EH (cell line): ENCODE results near the gene PLXNC1.
"Not testable (repeated sequence)": the region's sequence is repeated elsewhere in the genome, so short reads cannot be mapped to it uniquely, and the experiment has no call there.

Experiments
- DNase-seq: peaks from one replicate; pipeline ENCODE4 v3.0.0-alpha.2; 2015; ENCODE audit warnings: low read depth

Gene PLXNC1

DNA sequence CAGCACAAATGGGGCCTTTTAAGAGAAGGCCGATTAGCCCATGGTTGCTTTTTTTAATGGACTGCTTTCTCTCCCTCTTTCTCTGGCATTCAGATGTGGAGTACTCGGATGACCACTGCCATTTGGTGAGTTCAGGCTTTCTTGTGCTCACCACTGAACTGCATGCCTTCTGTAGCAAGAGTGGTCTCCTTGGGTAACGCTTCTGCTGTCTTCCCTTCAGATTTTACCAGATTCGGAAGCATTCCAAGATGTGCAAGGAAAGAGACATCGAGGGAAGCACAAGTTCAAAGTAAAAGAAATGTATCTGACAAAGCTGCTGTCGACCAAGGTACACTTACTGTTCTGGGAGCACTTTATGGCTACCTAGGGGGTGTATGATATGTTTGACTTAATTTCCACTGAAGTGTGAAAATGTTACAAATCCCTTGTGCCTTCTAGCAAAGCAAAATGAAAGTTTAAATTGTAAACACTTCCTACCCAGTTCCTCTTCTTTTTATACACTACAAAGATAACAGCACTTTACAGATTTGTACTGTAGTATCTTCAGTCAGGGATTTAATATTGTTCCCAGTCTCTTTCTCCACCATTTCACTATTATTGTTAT is 148.8 kb downstream of the PLXNC1 start:
- no peak for DNase-seq

DNA sequence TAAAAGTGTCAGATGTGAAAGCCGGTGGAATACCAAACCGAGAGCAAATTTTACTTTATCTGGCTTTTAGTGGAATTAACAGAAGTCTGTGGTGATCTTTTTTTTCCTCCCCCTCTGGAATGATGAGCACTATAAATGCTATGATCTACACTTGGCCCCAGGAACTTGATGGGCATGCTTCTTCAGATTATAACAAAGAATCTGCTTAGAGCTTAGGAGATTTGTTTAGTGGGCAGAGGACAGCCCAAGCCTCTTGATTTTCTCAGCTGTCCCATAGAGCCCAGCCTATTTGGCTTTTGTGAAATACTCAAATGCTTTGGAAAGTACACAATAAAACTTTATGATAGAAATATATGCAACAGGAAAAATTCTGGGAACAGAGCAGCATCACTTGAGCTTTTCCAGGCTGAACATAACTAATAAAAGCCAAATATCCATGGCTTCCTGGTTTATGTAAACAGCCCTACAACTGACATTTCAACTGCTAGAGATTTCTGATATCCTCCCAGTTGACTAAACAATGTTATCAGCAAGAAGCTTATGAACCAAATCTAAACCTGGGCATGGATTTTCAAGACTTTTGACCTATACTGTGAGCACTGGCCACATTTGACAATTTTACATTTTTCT is 149.6 kb downstream of the PLXNC1 start:
- peak; percentile 52 for DNase-seq

DNA sequence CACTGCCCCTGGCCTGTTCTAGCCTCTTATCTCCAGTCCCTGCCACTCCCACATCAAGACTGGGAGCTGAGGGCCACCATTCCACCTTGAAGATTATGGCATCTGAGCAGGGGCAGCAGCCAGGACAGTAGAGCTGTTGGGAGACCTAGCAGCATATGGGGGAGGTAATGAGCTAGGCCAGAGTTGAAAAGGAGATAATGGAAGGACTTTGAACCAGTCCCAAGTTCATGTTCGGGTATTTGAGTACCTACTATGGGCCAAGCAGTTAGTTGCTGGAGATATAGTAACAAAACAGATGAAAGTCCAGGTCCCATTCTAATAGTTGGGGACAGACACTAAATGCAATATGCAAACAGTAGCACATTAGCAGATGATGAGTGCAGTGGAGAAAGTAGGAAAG is 151.5 kb downstream of the PLXNC1 start:
- DNase-seq = no peak

DNA sequence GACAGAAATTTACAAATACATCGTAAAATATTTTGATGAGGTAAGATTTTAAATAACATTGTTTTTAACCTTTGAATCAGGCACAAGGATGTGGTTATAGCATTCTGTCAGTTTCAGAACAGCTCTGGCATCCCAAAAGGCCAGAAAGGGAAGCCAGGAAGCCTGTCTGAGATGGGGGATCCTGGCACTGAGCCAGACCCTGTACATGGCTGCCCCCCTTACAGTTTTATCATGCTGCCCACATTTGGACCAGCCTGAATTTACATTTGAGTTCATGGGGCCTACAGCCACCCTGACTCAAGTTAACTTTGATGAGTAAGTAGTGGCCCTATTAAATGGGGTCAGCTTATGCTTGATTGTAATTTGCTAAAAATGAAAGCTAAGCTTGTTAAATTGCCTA is 155.6 kb downstream of the PLXNC1 start:
- DNase-seq = peak; percentile 27

DNA sequence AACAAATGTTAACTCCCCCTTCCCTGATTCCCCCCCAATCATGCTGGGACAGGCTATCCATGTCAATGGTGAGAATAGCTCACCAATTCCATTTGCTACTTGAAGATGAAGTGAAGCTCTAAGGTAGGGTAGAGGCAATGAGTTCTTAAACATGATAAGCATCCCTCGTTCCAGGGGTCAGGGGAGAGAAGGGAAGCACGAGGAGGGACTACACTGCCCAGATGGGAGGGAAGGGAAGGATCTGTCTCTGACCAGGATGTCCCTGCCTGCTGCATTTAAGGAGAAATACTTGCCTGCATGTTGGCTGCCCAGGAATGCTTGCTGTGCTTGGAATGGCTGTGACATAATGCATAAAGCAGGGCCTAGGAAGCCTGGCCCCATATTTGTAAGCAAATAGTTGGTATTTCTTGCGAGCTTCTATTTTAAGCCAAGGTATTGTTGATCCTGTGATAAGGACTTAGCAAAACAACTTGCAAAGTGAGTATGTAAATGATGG is 156.2 kb downstream of the PLXNC1 start:
- DNase-seq = peak; percentile 94

DNA sequence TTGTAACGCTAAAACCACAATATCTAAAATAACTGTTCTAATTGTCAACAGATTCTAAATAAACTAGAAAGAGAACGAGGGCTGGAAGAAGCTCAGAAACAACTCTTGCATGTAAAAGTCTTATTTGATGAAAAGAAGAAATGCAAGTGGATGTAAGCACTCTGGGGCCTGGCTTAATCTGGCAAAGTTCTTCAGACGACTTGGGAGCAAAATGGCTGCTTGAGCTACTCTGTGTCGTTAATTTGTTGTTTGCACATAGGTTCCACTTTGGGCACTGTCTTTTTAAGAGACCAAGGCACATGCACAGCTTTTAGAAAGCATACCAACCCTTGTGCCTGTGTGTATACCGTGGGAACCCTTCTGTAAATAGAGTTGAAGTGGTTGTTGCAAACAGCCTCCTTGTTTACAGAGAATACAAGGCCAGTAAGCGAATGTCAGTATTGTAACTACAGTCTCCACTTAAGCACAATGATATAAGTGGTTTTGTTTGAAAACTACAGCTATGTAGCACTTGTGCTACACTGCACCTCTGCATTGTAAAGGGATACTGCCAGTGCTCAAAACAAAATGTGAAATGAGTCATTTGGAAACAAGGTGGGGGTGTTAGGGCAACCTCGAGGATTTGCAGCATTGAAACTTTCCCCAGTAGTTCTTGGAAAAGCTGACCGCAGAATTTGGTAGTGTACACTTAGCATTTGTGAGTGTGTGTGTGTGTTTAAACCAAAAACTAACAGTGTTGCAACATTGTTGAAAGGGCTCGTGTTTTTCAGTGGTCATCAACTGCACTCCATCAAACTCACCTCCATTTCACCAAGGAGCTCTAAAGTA is 157.0 kb downstream of the PLXNC1 start:
- DNase-seq = peak; percentile 70

DNA sequence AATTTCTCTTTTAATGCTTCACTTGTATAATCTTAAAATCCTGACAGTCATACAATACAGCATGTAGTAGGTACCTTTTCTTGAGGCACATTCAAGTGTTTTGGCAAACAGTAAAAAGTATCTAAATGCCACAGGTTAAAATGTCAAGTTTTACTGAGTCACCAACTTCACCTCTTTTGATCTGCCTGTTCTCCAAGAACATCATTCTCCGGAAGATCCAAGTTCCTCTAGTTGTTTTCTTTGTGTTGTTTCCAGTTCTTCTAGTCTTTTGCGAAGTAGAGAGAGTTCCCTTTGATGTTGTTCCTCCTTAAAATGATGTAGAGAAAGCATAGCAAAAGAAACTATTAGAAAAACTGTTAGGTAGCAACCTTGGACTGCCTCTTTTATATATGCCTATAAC is 160.2 kb downstream of the PLXNC1 start:
- no peak for DNase-seq

DNA sequence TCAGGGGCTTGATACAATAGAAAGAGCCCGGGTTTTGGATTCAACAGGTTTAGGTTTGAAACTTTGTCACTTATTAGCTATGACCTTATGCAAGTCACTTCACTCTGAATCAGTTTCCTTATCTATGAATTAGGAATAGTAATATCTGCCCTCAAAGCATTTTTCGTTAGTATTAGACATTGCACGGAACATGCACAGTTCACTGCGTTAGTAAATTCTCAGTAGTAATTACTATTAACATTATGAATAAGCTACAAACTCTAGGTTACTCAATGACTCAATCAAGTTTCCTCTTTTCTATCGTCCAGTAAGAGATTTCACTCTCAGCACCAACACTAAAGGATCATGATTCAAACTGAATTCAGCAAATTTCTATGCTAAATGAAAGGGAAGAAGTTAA is 161.0 kb downstream of the PLXNC1 start:
- no peak for DNase-seq

DNA sequence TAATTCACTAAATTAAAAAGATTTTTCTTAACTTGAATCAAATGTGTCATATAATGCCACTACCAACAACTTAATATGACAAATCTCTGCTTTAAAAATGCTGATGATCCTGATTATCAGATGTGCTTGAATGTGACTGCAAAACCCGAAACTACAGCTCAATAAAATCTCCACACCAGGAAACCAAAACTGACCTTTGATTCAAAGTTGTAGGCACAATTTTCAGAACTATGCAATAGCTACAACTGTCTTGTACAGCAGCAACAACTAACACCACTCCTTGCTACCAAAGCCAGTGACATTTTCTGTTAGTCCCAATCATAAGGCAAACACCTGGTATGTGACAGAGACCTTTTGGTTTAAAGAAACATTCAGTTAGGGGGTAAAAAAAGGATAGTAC is 164.0 kb downstream of the PLXNC1 start:
- no peak for DNase-seq

DNA sequence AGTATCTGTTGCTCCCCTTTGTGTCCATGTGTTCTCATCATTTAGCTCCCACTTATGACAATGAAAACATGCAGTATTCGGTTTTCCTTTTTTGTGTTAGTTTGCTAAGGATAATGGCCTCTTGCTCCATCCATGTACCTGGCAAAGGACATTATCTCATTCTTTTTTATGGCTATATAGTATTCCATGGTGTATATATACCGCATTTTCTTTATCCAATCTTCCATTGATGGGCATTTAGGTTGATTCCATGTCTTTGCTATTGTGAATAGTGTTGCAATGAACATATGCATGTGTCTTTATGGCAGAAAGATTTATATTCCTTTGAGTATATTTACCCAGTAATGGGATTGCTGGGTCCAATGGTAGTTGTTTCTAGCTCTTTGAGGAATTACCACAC is 168.2 kb downstream of the PLXNC1 start:
- not testable (repeated sequence) for DNase-seq

DNA sequence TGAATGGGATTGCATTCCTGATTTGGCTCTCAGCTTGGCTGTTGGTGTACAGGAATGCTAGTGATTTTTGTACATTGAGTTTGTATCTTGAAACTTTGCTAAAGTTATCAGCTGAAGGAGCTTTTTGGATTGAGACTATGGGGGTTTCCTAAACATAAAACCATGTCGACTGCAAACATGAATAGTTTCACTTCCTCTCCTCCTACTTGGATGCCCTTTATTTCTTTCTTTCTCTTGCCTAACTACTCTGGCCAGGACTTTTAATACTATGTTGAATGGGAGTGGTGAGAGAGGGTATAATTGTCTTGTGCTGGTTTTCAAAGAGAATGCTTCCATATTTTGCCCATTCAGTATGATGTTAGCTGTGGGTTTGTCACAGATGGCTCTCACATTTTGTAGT is 169.8 kb downstream of the PLXNC1 start:
- no peak for DNase-seq

DNA sequence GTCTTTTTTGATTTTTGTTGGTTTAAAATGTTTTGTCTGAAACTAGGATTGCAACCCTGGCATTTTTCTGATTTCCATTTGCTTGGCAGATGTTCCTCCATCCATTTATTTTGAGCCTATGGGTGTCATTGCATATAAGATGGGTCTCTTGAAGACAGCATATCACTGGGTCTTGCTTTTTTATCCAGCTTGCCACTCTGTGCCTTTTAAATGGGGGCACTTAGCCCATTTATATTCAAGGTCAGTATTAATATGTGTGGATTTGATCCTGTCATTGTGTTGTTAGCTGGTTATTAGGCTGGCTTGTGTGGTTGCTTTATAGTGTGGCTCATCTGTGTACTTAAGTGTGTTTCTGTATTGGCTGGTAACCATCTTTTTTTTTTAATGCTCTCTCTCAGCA is 171.7 kb downstream of the PLXNC1 start:
- no peak for DNase-seq

DNA sequence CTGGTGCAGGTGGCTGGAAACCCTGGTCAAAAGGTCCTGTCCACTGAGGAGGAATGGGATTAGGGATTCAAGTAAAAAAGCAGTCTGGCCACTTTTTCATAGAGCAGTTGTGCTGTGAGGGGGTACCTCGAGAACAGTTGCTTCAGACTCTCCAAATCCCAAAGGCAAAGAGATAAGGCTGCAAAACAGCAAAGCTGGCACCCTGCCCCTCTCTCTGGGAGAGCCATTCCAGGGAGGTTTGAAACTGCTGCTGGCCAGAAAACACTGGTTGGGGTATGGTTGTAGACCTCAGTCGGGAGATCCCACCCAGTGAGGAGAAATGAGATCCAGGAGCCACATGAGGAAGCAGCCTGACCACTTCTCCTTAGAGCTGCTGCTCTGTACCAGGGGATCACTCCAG is 174.0 kb downstream of the PLXNC1 start:
- no peak for DNase-seq

DNA sequence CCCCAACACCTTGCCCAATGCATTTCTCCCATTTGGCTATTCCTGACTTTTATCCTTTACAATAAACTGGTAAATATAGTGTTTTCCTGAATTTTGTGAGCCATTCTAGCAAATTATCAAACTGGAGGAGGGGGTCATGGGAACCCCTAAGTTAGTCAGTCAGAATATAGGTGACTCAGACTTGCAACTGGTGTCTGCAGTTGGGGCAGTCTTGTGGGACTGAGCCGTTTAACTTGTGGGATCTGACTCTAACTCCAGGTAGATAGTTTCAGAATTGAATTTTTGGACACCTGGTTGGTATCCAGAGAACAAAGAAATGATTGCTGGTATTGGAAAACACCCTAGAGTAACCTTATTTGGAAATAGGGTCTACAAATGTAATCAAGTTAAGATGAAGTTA is 177.9 kb downstream of the PLXNC1 start:
- DNase-seq = no peak

DNA sequence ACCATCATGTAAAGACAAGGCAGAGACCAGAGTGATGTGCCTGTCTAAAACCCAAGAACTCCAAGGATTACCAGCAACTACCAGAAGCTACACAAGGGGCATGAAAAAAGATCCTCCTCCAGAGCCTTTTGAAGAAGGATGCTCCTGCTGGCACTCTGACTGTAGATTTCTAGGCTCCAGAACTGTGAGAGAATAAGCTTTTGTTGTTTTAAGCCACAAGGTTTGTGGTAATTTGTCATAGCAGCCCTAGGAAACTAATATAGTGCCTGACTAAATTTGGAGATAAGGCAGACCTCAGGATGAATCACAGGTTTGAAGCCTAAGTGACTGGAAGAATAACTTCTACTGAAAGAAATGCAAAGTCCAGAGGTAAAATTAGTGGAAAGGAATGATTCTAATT is 178.3 kb downstream of the PLXNC1 start:
- DNase-seq = peak; percentile 92

DNA sequence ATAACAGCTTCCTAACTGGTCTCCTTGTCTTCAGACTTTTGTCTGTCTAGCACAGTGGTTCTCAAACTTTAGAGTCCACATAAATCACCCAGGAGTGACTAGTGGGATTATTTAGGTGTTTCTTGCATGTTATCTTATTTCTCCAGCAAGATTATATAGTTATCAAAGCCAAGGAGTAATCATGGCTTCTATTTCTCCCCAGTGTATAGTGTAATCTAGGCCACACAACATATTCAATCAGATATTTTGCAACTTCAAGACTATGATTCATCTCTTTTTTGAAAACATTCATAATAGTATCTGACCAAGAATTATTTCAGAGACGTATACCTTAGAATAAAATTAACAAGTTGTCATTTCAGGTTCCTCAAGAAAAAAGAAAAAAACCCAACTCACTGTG is 179.4 kb downstream of the PLXNC1 start:
- DNase-seq = no peak

DNA sequence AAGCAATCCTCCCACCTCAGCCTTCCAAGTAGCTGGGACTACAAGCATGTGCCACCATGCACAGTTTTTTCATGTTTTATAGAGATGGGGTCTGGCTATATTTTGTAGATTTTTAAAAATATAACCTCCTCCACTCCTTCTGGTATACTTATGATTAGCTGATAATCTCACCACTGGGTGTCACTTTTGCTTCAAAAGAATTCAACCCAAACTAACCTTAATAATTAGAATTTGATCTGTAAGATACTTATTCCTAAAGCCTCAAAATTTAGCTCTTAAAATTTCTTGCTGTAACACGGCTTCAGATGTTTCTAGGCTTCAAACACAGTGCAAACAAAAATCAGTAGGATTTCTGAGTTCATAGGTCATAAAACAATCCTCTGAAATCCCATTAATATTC is 181.0 kb downstream of the PLXNC1 start:
- no peak for DNase-seq

DNA sequence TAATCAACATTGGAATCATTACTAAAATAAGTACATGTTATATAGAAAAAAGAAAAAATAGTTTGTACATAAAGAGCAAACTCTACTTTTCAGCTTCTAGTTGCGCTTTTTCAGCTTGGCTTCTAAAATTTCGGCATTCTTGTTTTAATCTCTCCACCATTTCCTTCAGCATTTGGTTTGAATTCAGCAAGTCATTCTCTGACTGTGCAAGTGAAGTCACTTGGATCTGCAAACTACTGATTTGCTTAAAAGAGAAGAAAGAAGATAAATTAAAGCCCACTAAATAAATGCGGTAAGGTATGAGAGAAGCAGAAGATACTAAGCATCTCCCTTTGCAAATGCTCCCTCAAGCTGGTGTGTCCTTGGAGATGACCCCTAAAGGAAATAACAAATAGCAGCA is 185.0 kb downstream of the PLXNC1 start:
- no peak for DNase-seq

DNA sequence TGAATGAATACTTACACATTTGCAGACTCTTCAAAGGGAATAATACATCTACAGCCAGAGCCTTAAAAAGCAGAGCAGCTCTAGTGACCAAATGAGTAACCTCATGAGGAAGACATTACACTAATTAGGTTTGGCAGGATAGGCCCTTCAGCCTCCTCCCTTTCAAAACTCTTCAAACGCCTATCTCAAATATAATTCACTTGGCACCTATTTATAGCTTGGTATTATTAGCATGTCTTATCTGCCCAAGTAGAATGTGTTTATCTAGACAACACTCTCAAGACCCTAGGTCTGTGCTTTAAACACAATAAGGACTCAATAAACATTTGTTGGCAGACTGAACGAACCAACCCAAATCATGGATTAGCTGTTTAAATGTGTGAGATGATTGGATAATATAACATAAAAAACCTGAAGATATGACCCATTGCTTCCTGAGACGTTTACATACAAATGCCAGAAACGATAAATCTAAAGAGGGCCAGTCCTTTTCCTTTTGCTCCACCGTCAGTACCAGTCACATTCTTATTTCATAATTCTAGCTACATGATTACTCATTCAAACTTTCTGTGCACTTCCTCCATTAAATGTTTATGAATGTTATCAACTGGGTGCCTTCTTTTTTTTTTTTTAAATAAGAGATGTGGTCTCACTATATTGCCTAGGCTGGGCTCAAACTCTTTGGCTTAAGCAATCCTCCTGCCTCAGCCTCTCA is 188.0 kb downstream of the PLXNC1 start:
- peak; percentile 15 for DNase-seq

DNA sequence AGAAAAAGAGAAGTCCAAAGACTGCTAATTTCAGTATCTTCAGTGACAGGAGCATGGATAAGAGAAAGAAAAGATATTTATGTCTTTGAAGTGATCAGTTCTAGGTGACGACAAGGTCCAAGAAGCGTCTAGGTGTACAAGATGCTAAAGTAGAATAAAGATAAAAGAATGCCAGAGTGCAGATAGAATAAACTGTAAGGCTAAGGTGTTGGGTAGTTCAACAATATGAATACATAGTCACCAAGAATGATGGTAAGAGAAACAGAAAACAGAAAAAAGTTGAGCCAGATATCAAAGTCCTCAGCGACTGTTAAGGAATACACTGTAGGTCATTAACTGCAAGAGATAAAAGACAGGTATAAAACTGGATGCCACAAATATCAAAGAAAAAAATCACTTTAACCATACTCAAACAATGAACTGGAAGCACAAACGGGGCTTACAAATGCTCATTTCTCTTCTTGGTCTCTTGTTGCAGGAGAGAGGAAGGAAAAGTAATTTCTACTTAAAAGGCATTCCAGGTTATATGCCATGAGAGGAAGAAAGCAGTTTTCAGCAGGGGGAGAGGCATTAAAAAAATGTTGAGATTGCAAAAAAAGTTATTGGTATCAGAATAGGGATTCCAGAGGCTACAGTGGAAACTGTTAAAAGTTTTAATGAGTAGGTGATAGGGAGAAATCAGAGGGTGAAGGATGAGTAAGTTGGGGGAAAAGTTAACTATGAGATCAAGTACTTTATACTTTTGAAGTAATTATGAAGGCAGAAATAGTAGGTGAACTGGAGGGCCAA is 189.8 kb downstream of the PLXNC1 start:
- no peak for DNase-seq

DNA sequence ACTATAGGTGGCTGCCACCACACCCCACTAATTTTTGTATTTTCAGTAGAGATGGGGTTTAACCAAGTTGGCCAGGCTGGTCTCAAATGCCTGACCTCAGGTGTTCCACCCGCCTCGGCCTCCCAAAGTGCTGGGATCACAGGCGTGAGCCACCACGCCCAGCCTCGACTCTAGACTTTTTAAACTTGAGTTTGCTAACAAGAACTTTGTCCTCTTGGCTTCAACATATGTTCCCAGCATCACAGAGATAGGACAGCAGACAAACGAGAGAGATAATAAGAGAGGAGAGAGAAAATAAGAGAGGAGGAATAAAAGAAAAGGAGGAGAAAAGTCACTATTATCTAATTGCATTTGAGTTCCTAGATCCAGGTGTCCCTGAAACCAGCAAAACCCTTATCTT is 192.2 kb downstream of the PLXNC1 start:
- DNase-seq = no peak

DNA sequence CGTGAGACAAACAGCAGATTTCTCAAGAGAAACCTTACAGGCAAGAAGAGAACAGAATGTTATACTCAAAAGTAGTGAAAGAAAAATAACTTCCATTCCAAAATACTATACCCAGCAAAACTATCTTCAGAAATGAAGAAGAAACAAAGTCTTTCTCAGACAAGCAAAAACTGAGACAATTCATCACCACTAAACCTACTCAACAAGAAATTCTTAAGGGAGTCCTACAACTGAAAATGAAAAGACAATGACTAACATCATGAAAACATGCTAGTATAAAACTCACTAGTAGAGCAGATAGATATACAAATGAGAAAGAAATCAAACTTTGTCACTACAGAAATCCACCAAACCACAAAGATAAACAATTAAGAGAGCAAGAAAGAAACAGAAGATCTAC is 204.8 kb downstream of the PLXNC1 start:
- DNase-seq = no peak
